ENCODE results near the gene LRBA. TPM values are rescaled to one million over a fixed set of nuclear protein-coding genes. Genes with fewer than 3 reads are reported as not detected.

The LRBA gene
- total and polyA plus RNA-seq, 2 donors (not counting 1 experiment from before 2014, with no cell fraction given), result 16.4 to 36.7 TPM

DNA sequence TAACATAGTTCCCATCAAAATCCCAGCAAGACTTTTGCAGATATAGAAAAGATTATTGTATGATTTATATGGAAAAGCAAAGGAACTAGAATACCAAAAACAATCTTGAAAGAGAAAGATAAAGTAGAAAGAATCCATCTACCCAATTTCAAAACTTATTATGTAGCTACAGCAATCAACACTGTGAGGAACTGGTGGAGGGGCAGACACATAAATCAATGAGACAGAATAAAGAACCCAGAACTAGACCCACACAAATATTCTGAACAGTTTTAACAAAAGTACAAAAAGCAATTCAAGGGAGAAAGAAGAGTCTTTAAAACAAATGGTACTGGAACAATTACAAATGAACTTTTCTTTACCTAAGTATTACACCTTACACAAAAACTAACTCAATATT lies 67.0 kb downstream of the LRBA start:
- no peaks in the 10 kb centered on the region for H3K36me3 ChIP-seq (ENCODE audit: control insufficient read depth, insufficient read depth, low read length)
- no peaks in the 10 kb centered on the region for H3K79me2 ChIP-seq (ENCODE audit: control insufficient read depth, insufficient read depth, low read length)
- H2AFZ ChIP-seq (ENCODE audit: low read length), result no peak overlapping the region
- no peaks in the 10 kb centered on the region for H3K4me1 ChIP-seq (ENCODE audit: control insufficient read depth, extremely low read depth, insufficient read depth, low read length)
- H4K20me1 ChIP-seq (ENCODE audit: control insufficient read depth, extremely low read depth, insufficient read depth, low read length), result no peaks in the 10 kb centered on the region
- H3K27me3 ChIP-seq (ENCODE audit: control insufficient read depth, insufficient read depth, low read length), result no peaks in the 10 kb centered on the region
- DNase-seq (ENCODE audit: low read depth in 2 of 2), result no peak
- no peak overlapping the region for H3K27ac ChIP-seq (ENCODE audit: insufficient read depth, low read length)
- TF ChIP-seq EZH2 (IDR thresholded peaks at IDR 0.05; ENCODE audit: low read length, missing control alignments), result no peak
- TF ChIP-seq, protein P1, sequence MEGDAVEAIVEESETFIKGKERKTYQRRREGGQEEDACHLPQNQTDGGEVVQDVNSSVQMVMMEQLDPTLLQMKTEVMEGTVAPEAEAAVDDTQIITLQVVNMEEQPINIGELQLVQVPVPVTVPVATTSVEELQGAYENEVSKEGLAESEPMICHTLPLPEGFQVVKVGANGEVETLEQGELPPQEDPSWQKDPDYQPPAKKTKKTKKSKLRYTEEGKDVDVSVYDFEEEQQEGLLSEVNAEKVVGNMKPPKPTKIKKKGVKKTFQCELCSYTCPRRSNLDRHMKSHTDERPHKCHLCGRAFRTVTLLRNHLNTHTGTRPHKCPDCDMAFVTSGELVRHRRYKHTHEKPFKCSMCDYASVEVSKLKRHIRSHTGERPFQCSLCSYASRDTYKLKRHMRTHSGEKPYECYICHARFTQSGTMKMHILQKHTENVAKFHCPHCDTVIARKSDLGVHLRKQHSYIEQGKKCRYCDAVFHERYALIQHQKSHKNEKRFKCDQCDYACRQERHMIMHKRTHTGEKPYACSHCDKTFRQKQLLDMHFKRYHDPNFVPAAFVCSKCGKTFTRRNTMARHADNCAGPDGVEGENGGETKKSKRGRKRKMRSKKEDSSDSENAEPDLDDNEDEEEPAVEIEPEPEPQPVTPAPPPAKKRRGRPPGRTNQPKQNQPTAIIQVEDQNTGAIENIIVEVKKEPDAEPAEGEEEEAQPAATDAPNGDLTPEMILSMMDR (conservative IDR thresholded peaks at IDR 0.05 in 1 of 2, IDR thresholded peaks at IDR 0.05 in 1 of 2; ENCODE audit: low read depth in 1 of 2, low read length in 2 of 2), result no peak
- no peak overlapping the region for H3K4me2 ChIP-seq (ENCODE audit: extremely low read depth, insufficient read depth, low read length)
- no peaks in the 10 kb centered on the region for H3K9me3 ChIP-seq (ENCODE audit: control insufficient read depth, insufficient read depth, low read depth, low read length)
- no peak overlapping the region for H3K9ac ChIP-seq (ENCODE audit: insufficient read depth, low read length)
- no peak overlapping the region for H3K4me3 ChIP-seq (replicated peaks in 1 of 4; ENCODE audit: control extremely low read depth in 1 of 4, insufficient read depth in 1 of 4, low read depth in 3 of 4, low read length in 4 of 4)

DNA sequence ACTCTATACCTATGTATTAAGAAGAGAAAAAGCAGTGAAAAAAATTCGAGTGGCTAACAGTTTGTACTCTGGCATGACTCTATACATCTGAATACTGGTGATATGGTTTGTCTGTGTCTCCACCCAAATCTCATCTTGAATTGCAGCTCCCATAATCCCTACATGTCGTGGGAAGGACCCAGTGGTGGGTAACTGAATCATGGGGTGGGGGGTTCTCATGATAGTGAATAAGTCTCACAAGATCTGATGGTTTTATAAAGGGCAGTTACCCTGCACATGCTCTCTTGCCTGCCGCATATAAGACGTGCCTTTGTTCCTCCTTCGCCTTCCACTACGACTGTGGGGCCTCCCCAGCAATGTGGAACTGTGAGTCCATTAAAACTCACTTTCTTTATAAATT lies 70.4 kb downstream of the LRBA start:
- H2AFZ ChIP-seq (ENCODE audit: low read length), result no peak overlapping the region
- H3K4me2 ChIP-seq (ENCODE audit: extremely low read depth, insufficient read depth, low read length), result no peak overlapping the region
- no peak overlapping the region for H3K4me3 ChIP-seq (replicated peaks in 1 of 4; ENCODE audit: control extremely low read depth in 1 of 4, insufficient read depth in 1 of 4, low read depth in 3 of 4, low read length in 4 of 4)
- H3K4me1 ChIP-seq (ENCODE audit: control insufficient read depth, extremely low read depth, insufficient read depth, low read length), result no peaks in the 10 kb centered on the region
- no peak overlapping the region for H3K27ac ChIP-seq (ENCODE audit: insufficient read depth, low read length)
- no peaks in the 10 kb centered on the region for H4K20me1 ChIP-seq (ENCODE audit: control insufficient read depth, extremely low read depth, insufficient read depth, low read length)
- H3K79me2 ChIP-seq (ENCODE audit: control insufficient read depth, insufficient read depth, low read length), result no peaks in the 10 kb centered on the region
- TF ChIP-seq, protein P1 (conservative IDR thresholded peaks at IDR 0.05 in 1 of 2, IDR thresholded peaks at IDR 0.05 in 1 of 2; ENCODE audit: low read depth in 1 of 2, low read length in 2 of 2), result no peak
- no peak for TF ChIP-seq EZH2 (IDR thresholded peaks at IDR 0.05; ENCODE audit: low read length, missing control alignments)
- no peaks in the 10 kb centered on the region for H3K36me3 ChIP-seq (ENCODE audit: control insufficient read depth, insufficient read depth, low read length)
- H3K9me3 ChIP-seq (ENCODE audit: control insufficient read depth, insufficient read depth, low read depth, low read length), result no peaks in the 10 kb centered on the region
- H3K9ac ChIP-seq (ENCODE audit: insufficient read depth, low read length), result no peak overlapping the region
- no peaks in the 10 kb centered on the region for H3K27me3 ChIP-seq (ENCODE audit: control insufficient read depth, insufficient read depth, low read length)
- DNase-seq (ENCODE audit: low read depth in 2 of 2), result no peak

DNA sequence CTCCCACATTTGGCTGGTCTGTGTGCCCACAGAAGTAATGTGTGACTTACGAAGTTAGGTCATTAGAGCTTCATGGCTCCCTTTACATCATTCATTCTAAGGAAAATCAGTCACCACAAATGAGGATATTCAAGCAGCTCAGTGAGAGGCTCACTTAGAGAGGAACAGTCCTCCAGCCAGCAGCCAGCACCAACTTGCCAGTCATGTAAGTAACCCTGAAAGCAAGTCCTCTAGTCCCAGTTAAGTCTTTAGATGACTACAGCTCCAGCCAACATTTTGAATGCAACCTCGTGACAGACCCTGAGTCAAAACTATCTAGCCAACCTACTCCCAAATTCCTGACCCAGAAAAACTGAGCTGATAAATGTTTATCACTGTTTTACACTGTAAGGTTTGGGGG lies 71.3 kb downstream of the LRBA start:
- Histone ChIP-seq H3K79me2 (ENCODE audit: control insufficient read depth, insufficient read depth, low read length) (no peaks in the 10 kb centered on the region), H2AFZ (ENCODE audit: low read length) (no peak overlapping the region)
- no peak for DNase-seq (ENCODE audit: low read depth in 2 of 2)

More for the DNA sequence above, 71.3 kb downstream of the LRBA start:
- Histone ChIP-seq H4K20me1 (ENCODE audit: control insufficient read depth, extremely low read depth, insufficient read depth, low read length) (no peaks in the 10 kb centered on the region), H3K4me3 (replicated peaks in 1 of 4; ENCODE audit: control extremely low read depth in 1 of 4, insufficient read depth in 1 of 4, low read depth in 3 of 4, low read length in 4 of 4) (no peak overlapping the region), H3K36me3 (ENCODE audit: control insufficient read depth, insufficient read depth, low read length) (no peaks in the 10 kb centered on the region), H3K4me2 (ENCODE audit: extremely low read depth, insufficient read depth, low read length) (no peak overlapping the region), H3K27ac (ENCODE audit: insufficient read depth, low read length) (no peak overlapping the region), H3K9ac (ENCODE audit: insufficient read depth, low read length) (no peak overlapping the region), H3K27me3 (ENCODE audit: control insufficient read depth, insufficient read depth, low read length) (no peaks in the 10 kb centered on the region), H3K4me1 (ENCODE audit: control insufficient read depth, extremely low read depth, insufficient read depth, low read length) (no peaks in the 10 kb centered on the region), H3K9me3 (ENCODE audit: control insufficient read depth, insufficient read depth, low read depth, low read length) (no peaks in the 10 kb centered on the region)
- no peak for TF ChIP-seq EZH2 (IDR thresholded peaks at IDR 0.05; ENCODE audit: low read length, missing control alignments)
- TF ChIP-seq, protein P1 (conservative IDR thresholded peaks at IDR 0.05 in 1 of 2, IDR thresholded peaks at IDR 0.05 in 1 of 2; ENCODE audit: low read depth in 1 of 2, low read length in 2 of 2), result no peak

Data from fibroblast of lung (primary cell).